ENCODE results near the gene DCDC2C.

The DCDC2C gene

GRCh38 chr2:3708576-3708975, 5.2 kb downstream of the DCDC2C start:
- in situ Hi-C loops (cut with MboI; ENCODE audit: low sequenced_read_pairs) = no loop called here

GRCh38 chr2:3709225-3709624, 5.8 kb downstream of the DCDC2C start:
- in situ Hi-C loops (cut with MboI; ENCODE audit: low sequenced_read_pairs) = no loop called here

- in situ Hi-C loops (cut with MboI; ENCODE audit: low sequenced_read_pairs) = no loop called here
Observed at GRCh38 chr2:3712424-3712823, 9.0 kb downstream of the DCDC2C start.

GRCh38 chr2:3712831-3713503, 9.6 kb downstream of the DCDC2C start:
- in situ Hi-C loops (cut with MboI; ENCODE audit: low sequenced_read_pairs) = no loop called here

- in situ Hi-C loops (cut with MboI; ENCODE audit: low sequenced_read_pairs) = no loop called here
Observed at GRCh38 chr2:3718679-3719078, 15.3 kb downstream of the DCDC2C start.

GRCh38 chr2:3725002-3725401, 21.6 kb downstream of the DCDC2C start:
- in situ Hi-C loops (cut with MboI; ENCODE audit: low sequenced_read_pairs) = no loop called here

GRCh38 chr2:3725458-3726250, 22.3 kb downstream of the DCDC2C start:
- in situ Hi-C loops (cut with MboI; ENCODE audit: low sequenced_read_pairs) = no loop called here

GRCh38 chr2:3726511-3726910, 23.1 kb downstream of the DCDC2C start:
- in situ Hi-C loops (cut with MboI; ENCODE audit: low sequenced_read_pairs) = no loop called here

- in situ Hi-C loops (cut with MboI; ENCODE audit: low sequenced_read_pairs) = no loop called here
Observed at GRCh38 chr2:3727397-3728045, 24.1 kb downstream of the DCDC2C start.

- in situ Hi-C loops (cut with MboI; ENCODE audit: low sequenced_read_pairs) = no loop called here
Observed at GRCh38 chr2:3728104-3729054, 25.0 kb downstream of the DCDC2C start.

- in situ Hi-C loops (cut with MboI; ENCODE audit: low sequenced_read_pairs) = no loop called here
Observed at GRCh38 chr2:3729055-3729448, 25.7 kb downstream of the DCDC2C start.

GRCh38 chr2:3729786-3730185, 26.4 kb downstream of the DCDC2C start:
- in situ Hi-C loops (cut with MboI; ENCODE audit: low sequenced_read_pairs) = no loop called here

- in situ Hi-C loops (cut with MboI; ENCODE audit: low sequenced_read_pairs) = no loop called here
Observed at GRCh38 chr2:3730646-3731045, 27.3 kb downstream of the DCDC2C start.

GRCh38 chr2:3731829-3732228, 28.5 kb downstream of the DCDC2C start:
- in situ Hi-C loops (cut with MboI; ENCODE audit: low sequenced_read_pairs) = no loop called here

- in situ Hi-C loops (cut with MboI; ENCODE audit: low sequenced_read_pairs) = no loop called here
Observed at GRCh38 chr2:3736112-3736511, 32.7 kb downstream of the DCDC2C start.

- in situ Hi-C loops (cut with MboI; ENCODE audit: low sequenced_read_pairs) = no loop called here
Observed at GRCh38 chr2:3737128-3737527, 33.8 kb downstream of the DCDC2C start.

GRCh38 chr2:3738454-3738853, 35.1 kb downstream of the DCDC2C start:
- in situ Hi-C loops (cut with MboI; ENCODE audit: low sequenced_read_pairs) = no loop called here

GRCh38 chr2:3739313-3739712, 35.9 kb downstream of the DCDC2C start:
- in situ Hi-C loops (cut with MboI; ENCODE audit: low sequenced_read_pairs) = no loop called here

- in situ Hi-C loops (cut with MboI; ENCODE audit: low sequenced_read_pairs) = no loop called here
Observed at GRCh38 chr2:3741396-3741795, 38.0 kb downstream of the DCDC2C start.

- in situ Hi-C loops (cut with MboI; ENCODE audit: low sequenced_read_pairs) = no loop called here
Observed at GRCh38 chr2:3741867-3742602, 38.7 kb downstream of the DCDC2C start.
